ENCODE measurements around the gene CNNM4.

DNA sequence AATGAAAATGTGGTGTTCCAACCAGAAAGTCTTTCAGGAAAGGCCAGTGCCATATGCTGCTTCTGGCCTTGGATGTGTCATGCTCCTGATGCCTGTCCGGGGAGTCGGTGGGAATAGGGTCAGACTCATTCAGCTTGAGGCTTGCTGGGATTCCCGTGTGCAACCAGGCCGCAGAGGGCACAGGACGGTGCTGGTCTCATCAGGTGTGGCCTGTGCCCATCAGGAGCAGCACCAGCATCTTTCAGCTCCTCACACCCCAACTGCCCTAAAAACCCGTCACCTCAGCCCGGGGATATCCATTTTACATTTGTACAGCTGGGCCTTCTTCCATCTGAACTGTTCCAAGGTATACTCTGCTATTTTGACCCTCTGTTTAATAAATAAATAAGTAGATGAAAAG is 42.0 kb downstream of the CNNM4 start:
- TF ChIP-seq, protein P1, sequence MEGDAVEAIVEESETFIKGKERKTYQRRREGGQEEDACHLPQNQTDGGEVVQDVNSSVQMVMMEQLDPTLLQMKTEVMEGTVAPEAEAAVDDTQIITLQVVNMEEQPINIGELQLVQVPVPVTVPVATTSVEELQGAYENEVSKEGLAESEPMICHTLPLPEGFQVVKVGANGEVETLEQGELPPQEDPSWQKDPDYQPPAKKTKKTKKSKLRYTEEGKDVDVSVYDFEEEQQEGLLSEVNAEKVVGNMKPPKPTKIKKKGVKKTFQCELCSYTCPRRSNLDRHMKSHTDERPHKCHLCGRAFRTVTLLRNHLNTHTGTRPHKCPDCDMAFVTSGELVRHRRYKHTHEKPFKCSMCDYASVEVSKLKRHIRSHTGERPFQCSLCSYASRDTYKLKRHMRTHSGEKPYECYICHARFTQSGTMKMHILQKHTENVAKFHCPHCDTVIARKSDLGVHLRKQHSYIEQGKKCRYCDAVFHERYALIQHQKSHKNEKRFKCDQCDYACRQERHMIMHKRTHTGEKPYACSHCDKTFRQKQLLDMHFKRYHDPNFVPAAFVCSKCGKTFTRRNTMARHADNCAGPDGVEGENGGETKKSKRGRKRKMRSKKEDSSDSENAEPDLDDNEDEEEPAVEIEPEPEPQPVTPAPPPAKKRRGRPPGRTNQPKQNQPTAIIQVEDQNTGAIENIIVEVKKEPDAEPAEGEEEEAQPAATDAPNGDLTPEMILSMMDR (IDR thresholded peaks at IDR 0.05): no peak
- no peak for TF ChIP-seq POLR2A (IDR thresholded peaks at IDR 0.05)

Measured in Peyer's patch (tissue), 4 donors.